ENCODE results near the gene SIX2. TPM values are rescaled to one million over a fixed set of nuclear protein-coding genes. Genes with fewer than 3 reads are reported as not detected.

Gene SIX2
- total RNA-seq, 1 experiment from 2014 or later, result 0.51 TPM

DNA sequence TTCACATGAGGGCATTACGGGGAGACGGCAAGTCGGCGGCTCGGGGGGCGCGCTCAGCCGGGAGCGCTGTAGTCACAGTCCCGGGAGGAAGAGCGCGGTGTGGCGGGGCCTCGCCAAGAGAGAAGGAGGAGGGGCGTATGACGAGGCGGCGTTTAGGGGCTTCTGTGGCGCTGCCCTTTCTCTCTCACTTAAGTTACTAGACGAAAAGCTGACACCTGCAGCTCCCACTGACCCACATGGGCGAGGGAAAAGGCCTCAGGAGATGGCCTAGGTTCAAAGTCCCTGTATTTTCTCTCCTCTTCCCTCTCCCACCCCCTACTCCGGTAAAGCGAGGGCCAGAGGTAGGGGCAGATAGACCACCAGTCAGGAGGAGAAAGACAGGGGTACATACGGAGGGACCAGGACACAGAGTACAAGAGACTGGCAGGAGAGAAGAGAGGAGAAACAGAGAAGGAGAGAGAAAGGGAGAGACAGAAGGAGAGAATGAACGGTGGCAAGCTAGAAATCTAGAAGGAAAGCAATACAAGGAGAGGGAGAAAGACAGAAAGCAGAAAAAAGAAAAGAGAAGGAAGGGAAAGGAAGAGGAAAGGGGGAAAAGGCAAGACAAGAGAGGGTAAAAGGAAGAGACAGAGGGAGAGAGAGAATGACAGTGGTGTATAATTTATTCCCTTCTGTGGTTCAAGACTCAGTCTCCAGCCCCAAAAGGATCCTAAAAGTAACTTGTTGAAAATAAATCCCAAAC lies 3.8 kb downstream of the SIX2 start:
- Histone ChIP-seq H3K27ac (ENCODE audit: low read length) (no peak overlapping the region), H3K36me3 (ENCODE audit: control insufficient read depth, insufficient read depth, low read length) (no peaks in the 10 kb centered on the region), H3K27me3 (ENCODE audit: control insufficient read depth, insufficient read depth, low read length) (peaks cover 5% of the 10 kb centered on the region; the same call in 1 of the 2 replicates), H3K9me3 (ENCODE audit: control insufficient read depth, insufficient read depth, low read depth, low read length) (no peaks in the 10 kb centered on the region), H3K4me1 (ENCODE audit: control insufficient read depth, insufficient read depth, low read length) (no peaks in the 10 kb centered on the region), H3K4me3 (ENCODE audit: low read depth in 2 of 2, low read length in 2 of 2) (no peak overlapping the region)
- ATAC-seq (no peak), DNase-seq (ENCODE audit: low read depth, low spot score) (no peak)
- ChIA-PET CTCF (no interaction called here), POLR2A (interaction anchor here (0.6 to 0.7 kb wide), 2 partner anchors 93 to 111 kb away, joined by 3 to 4 read pairs; no protein-coding TSS in a partner anchor)
- TF ChIP-seq TCF7L2 (IDR thresholded peaks at IDR 0.05; ENCODE audit: low read depth, low read length), result no peak
- no peak for TF ChIP-seq CTCF (IDR thresholded peaks at IDR 0.05)
- TF ChIP-seq POLR2AphosphoS5 (IDR thresholded peaks at IDR 0.05; ENCODE audit: low read depth, low read length), result no peak
- TF ChIP-seq REST (IDR thresholded peaks at IDR 0.05; ENCODE audit: insufficient read depth in 1 of 2, low read depth in 2 of 2, low read length in 1 of 2), result no peak
- no peak for TF ChIP-seq SIN3A (IDR thresholded peaks at IDR 0.05; ENCODE audit: borderline replicate concordance, insufficient read depth, low read depth, low read length)
- in situ Hi-C loops (cut with HindIII; ENCODE audit: low pct_unique_long_range_greater_than_20kb, low sequenced_read_pairs), result no loop called here
- no TSS peak for BruUV-seq (replicated peaks)
- intact Hi-C loops (cut with micrococcal nuclease; ENCODE audit: unreplicated experiment), result no loop called here

DNA sequence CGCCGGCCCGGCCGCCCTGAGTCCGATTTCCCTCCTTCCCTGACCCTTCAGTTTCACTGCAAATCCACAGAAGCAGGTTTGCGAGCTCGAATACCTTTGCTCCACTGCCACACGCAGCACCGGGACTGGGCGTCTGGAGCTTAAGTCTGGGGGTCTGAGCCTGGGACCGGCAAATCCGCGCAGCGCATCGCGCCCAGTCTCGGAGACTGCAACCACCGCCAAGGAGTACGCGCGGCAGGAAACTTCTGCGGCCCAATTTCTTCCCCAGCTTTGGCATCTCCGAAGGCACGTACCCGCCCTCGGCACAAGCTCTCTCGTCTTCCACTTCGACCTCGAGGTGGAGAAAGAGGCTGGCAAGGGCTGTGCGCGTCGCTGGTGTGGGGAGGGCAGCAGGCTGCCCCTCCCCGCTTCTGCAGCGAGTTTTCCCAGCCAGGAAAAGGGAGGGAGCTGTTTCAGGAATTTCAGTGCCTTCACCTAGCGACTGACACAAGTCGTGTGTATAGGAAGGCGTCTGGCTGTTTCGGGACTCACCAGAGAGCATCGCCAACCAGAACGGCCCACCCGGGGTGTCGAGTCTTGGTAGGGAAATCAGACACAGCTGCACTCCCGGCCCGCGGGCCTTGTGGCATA lies 4.6 kb downstream of the SIX2 start:
- no peaks in the 10 kb centered on the region for H3K9me3 ChIP-seq (ENCODE audit: control insufficient read depth, insufficient read depth, low read depth, low read length)
- no peaks in the 10 kb centered on the region for H3K4me1 ChIP-seq (ENCODE audit: control insufficient read depth, insufficient read depth, low read length)
- no peak overlapping the region for H3K4me3 ChIP-seq (ENCODE audit: low read depth in 2 of 2, low read length in 2 of 2)
- ChIA-PET CTCF (no interaction called here), POLR2A (interaction anchor here (0.7 kb wide), 2 partner anchors 24 to 286 kb away, joined by 3 to 5 read pairs; no protein-coding TSS in a partner anchor)
- H3K27ac ChIP-seq (ENCODE audit: low read length), result no peak overlapping the region
- intact Hi-C loops (cut with micrococcal nuclease; ENCODE audit: unreplicated experiment) (no loop called here), in situ Hi-C loops (cut with HindIII; ENCODE audit: low pct_unique_long_range_greater_than_20kb, low sequenced_read_pairs) (no loop called here)
- TF ChIP-seq REST (IDR thresholded peaks at IDR 0.05; ENCODE audit: insufficient read depth in 1 of 2, low read depth in 2 of 2, low read length in 1 of 2) (no peak), TCF7L2 (IDR thresholded peaks at IDR 0.05; ENCODE audit: low read depth, low read length) (no peak), POLR2AphosphoS5 (IDR thresholded peaks at IDR 0.05; ENCODE audit: low read depth, low read length) (no peak), SIN3A (IDR thresholded peaks at IDR 0.05; ENCODE audit: borderline replicate concordance, insufficient read depth, low read depth, low read length) (no peak), CTCF (IDR thresholded peaks at IDR 0.05) (no peak)
- no peak for DNase-seq (ENCODE audit: low read depth, low spot score)
- ATAC-seq, result no peak
- peaks cover 2% of the 10 kb centered on the region; the same call in 1 of the 2 replicates for H3K27me3 ChIP-seq (ENCODE audit: control insufficient read depth, insufficient read depth, low read length)
- no TSS peak for BruUV-seq (replicated peaks)
- no peaks in the 10 kb centered on the region for H3K36me3 ChIP-seq (ENCODE audit: control insufficient read depth, insufficient read depth, low read length)
